K562 (cell line): ENCODE data around the gene MMP15. TPM values are rescaled to one million over a fixed set of nuclear protein-coding genes. Genes with fewer than 3 reads are reported as not detected.
A peak's percentile ranks its signal among the peaks of the same experiment; 100 is the strongest.

Experiments used
- ARID4B ChIP-seq: sonication (generic); formaldehyde crosslinking; IDR thresholded peaks from 2 replicates; pipeline ENCODE4 v1.8.0; 2022; ENCODE audit warnings: mild to moderate bottlenecking, missing genetic modification reagents
- DMBX1 ChIP-seq: fragments of 250-450 bp; sonication (Bioruptor Pico); IDR thresholded peaks from 2 replicates; pipeline ENCODE4 v1.8.0; 2022; ENCODE audit warnings: inconsistent platforms, mild to moderate bottlenecking, moderate library complexity, borderline replicate concordance
- FOXM1 ChIP-seq, 2 experiments: fragments of 450-650 bp in 1 of 2; sonication (generic) in 1 of 2; formaldehyde crosslinking in 1 of 2; IDR thresholded peaks; 2 replicates each; pipeline versions ENCODE4 v1.6.1 to v1.9.0; 2017 to 2022; ENCODE audit warnings: low read depth in 2 of 2, mild to moderate bottlenecking in 2 of 2, missing genetic modification reagents in 1 of 2, moderate library complexity in 1 of 2
- GABPB1 ChIP-seq: sonication (generic); formaldehyde crosslinking; IDR thresholded peaks from 2 replicates; pipeline ENCODE4 v1.8.0; 2022; ENCODE audit warnings: mild to moderate bottlenecking, missing genetic modification reagents
- GATA2 ChIP-seq: sonication (generic); formaldehyde crosslinking; IDR thresholded peaks from 2 replicates; pipeline ENCODE4 v1.4.0; 2020; ENCODE audit warnings: mild to moderate bottlenecking, missing genetic modification reagents
- GTF2F1 ChIP-seq: IDR thresholded peaks from 2 replicates; pipeline ENCODE4 v1.6.1; 2011; ENCODE audit warnings: low read depth, low read length, improper control_type of control experiment
- IFI16 ChIP-seq: fragments of 250-450 bp; sonication (Bioruptor Pico); IDR thresholded peaks from 2 replicates; pipeline ENCODE4 v2.1.2; 2022; ENCODE audit warnings: mild to moderate bottlenecking, inconsistent platforms
- JUND ChIP-seq, 2 experiments: IDR thresholded peaks; 2 replicates in 1 of 2; 3 replicates in 1 of 2; pipeline ENCODE4 v1.6.1; 2011; ENCODE audit warnings: borderline replicate concordance in 2 of 2, low read depth in 2 of 2, low read length in 2 of 2, improper control_type of control experiment in 1 of 2, missing biosample characterization in 1 of 2, missing genetic modification characterization in 1 of 2, missing genetic modification reagents in 1 of 2
- MAFG ChIP-seq: fragments of 450-650 bp; conservative IDR thresholded peaks from 2 replicates; pipeline ENCODE4 v1.6.1; 2016; ENCODE audit warnings: missing genetic modification characterization, missing compliant biosample characterization
- MAFK ChIP-seq: IDR thresholded peaks from 2 replicates; pipeline ENCODE4 v1.6.1; 2011; ENCODE audit warnings: low read length, improper control_type of control experiment
- MTA1 ChIP-seq: fragments of 450-650 bp; IDR thresholded peaks from 2 replicates; pipeline ENCODE4 v1.6.1; 2017; ENCODE audit warnings: borderline replicate concordance
- NBN ChIP-seq: fragments of 450-650 bp; IDR thresholded peaks from 2 replicates; pipeline ENCODE4 v1.6.1; 2016; ENCODE audit warnings: low read depth, mild to moderate bottlenecking
- NCOR1 ChIP-seq: fragments of 450-650 bp; IDR thresholded peaks from 2 replicates; pipeline ENCODE4 v1.6.1; 2016; ENCODE audit warnings: mild to moderate bottlenecking, moderate library complexity
- NR2F6 ChIP-seq: fragments of 450-650 bp; formaldehyde crosslinking; IDR thresholded peaks from 2 replicates; pipeline ENCODE4 v1.4.0; 2020; ENCODE audit warnings: mild to moderate bottlenecking
- PML ChIP-seq: IDR thresholded peaks from 2 replicates; pipeline ENCODE4 v1.6.1; 2012; ENCODE audit warnings: low read length, inconsistent platforms
- PPARD ChIP-seq: fragments of 250-450 bp; sonication (Bioruptor Pico); IDR thresholded peaks from 2 replicates; pipeline ENCODE4 v1.8.0; 2022; ENCODE audit warnings: inconsistent platforms, mild to moderate bottlenecking, moderate library complexity
- SMARCE1 ChIP-seq: fragments of 450-650 bp; IDR thresholded peaks from 2 replicates; pipeline ENCODE4 v1.7.1; 2016; ENCODE audit warnings: mild to moderate bottlenecking
- TCF3 ChIP-seq: sonication (generic); formaldehyde crosslinking; IDR thresholded peaks from 2 replicates; pipeline ENCODE4 v1.4.0; 2020; ENCODE audit warnings: mild to moderate bottlenecking, missing genetic modification reagents
- YBX1 ChIP-seq: fragments of 450-650 bp; IDR thresholded peaks from 2 replicates; pipeline ENCODE4 v1.7.1; 2016; ENCODE audit warnings: mild to moderate bottlenecking
- ZKSCAN1 ChIP-seq: fragments of 150-350 bp; IDR thresholded peaks from 2 replicates; pipeline ENCODE4 v1.6.1; 2016; ENCODE audit warnings: low read depth, low read length
- ZNF253 ChIP-seq: fragments of 250-450 bp; sonication (Bioruptor Pico); conservative IDR thresholded peaks from 2 replicates; pipeline ENCODE4 v1.6.1; 2021; ENCODE audit warnings: mild to moderate bottlenecking
- ZNF324 ChIP-seq: fragments of 250-450 bp; sonication (Bioruptor Pico); IDR thresholded peaks from 2 replicates; pipeline ENCODE4 v1.4.0; 2020; ENCODE audit warnings: mild to moderate bottlenecking
- ZNF444 ChIP-seq: fragments of 250-450 bp; sonication (Bioruptor Pico); IDR thresholded peaks from 2 replicates; pipeline ENCODE4 v1.4.0; 2020; ENCODE audit warnings: mild to moderate bottlenecking, moderate library complexity
- polyA plus RNA-seq, 8 experiments: library from polyadenylated mRNA; depleted of rRNA in 4 of 8; stranded (reverse) in 5 of 8; unstranded in 3 of 8; fragments of >200 nt; fragmentation: Nextera tagmentation in 2 of 8; fragmentation: Illumina TruSeq in 1 of 8; extraction: Ambion mirVana in 2 of 8; extraction: Trizol in 1 of 8; gene quantifications; 2 replicates each; pipeline versions ENCODE4 v1.2.1 to v1.2.3, GENCODE V29; 2011 to 2014; ENCODE audit warnings: inconsistent platforms in 1 of 8, missing spikeins in 1 of 8
- total RNA-seq, 7 experiments: library from RNA; depleted of rRNA in 6 of 7; stranded (reverse); fragments of >200 nt in 6 of 7; fragmentation: Illumina TruSeq in 2 of 7; extraction: Trizol in 2 of 7; gene quantifications; 2 replicates each; pipeline versions ENCODE4 v1.2.1 to v1.2.3, GENCODE V29; 2011 to 2021; ENCODE audit warnings: low replicate concordance in 1 of 7
- TF ChIP-seq, protein P1 (sequence below): fragments of 450-650 bp; IDR thresholded peaks from 2 replicates; pipeline ENCODE4 v1.6.1; 2016; ENCODE audit warnings: antibody characterized with exemption

Gene MMP15
- total and polyA plus RNA-seq, 9 of the 15 experiments (the other 6 are each of a cell fraction or from before 2014, with no cell fraction given): 0.01 to 20.4 (median 5.5) TPM

DNA sequence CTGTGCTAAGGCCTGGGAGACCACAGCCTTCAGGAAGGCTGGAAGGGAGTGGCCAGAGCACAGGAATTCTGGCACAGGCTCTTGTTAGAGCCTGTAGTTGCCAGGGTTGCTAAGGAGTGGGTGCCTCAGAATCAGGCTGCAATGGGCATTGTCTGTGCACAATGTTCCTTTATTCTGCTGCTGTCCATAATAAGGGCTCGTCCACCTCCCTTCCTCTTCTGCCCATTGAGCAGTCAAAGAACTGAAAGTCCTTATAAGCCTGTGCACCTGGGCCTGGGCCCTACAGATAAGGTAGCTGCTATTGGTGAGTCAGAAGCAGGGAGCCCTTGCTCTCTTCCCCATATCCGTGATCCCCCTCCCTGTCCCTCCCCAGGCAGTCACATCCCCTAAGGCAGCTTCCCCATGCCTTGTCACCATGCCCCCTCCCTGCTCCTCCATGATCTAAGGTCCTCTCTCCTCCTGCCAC is 49.2 kb upstream of the MMP15 start (continued):
- TF ChIP-seq GTF2F1: no peak; the same call in 1 of the 2 replicates
- TF ChIP-seq, protein P1, sequence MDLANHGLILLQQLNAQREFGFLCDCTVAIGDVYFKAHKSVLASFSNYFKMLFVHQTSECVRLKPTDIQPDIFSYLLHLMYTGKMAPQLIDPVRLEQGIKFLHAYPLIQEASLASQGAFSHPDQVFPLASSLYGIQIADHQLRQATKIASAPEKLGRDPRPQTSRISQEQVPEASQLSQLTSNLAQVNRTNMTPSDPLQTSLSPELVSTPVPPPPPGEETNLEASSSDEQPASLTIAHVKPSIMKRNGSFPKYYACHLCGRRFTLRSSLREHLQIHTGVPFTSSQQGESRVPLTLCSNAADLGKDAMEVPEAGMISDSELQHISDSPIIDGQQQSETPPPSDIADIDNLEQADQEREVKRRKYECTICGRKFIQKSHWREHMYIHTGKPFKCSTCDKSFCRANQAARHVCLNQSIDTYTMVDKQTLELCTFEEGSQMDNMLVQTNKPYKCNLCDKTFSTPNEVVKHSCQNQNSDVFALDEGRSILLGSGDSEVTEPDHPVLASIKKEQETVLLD: peak; percentile 81
- peak; percentile 66; the same call in 1 of the 2 replicates for TF ChIP-seq NBN
- peak; percentile 83; the same call in 1 of the 2 replicates for TF ChIP-seq MTA1
- TF ChIP-seq PPARD (CRISPR knock-in tag): no peak
- no peak for TF ChIP-seq DMBX1 (CRISPR knock-in tag)
- TF ChIP-seq NR2F6 (CRISPR knock-in tag): no peak
- TF ChIP-seq SMARCE1: peak; percentile 99
- peak; percentile 93 for TF ChIP-seq PML
- no peak for TF ChIP-seq YBX1
- TF ChIP-seq TCF3 (CRISPR knock-in tag): peak; percentile 98
- peak; percentile 87 for TF ChIP-seq FOXM1 (IDR thresholded peaks at IDR 0.05; ENCODE audit: low read depth)
- TF ChIP-seq FOXM1 (CRISPR knock-in tag; IDR thresholded peaks at IDR 0.05; ENCODE audit: low read depth): no peak
- peak; percentile 92 for TF ChIP-seq NCOR1
- TF ChIP-seq ARID4B (CRISPR knock-in tag): no peak
- TF ChIP-seq GABPB1 (CRISPR knock-in tag): 0 out of 2 replicates have a peak, but pooled peaks have one; percentile 16
- TF ChIP-seq GATA2 (CRISPR knock-in tag): peak; percentile 94
- TF ChIP-seq MAFK: peak; percentile 32; the same call in 1 of the 2 replicates
- TF ChIP-seq ZNF253 (CRISPR knock-in tag): no peak
- no peak for TF ChIP-seq ZNF324 (CRISPR knock-in tag)
- no peak for TF ChIP-seq ZNF444
- TF ChIP-seq MAFG (tag): 0 out of 2 replicates have a peak, but pooled peaks have one; percentile 10
- TF ChIP-seq JUND (IDR thresholded peaks at IDR 0.05; ENCODE audit: borderline replicate concordance, low read depth, low read length): peak; percentile 97
- peak; percentile 91; the same call in 2 of the 3 replicates for TF ChIP-seq JUND (tag; IDR thresholded peaks at IDR 0.05; ENCODE audit: borderline replicate concordance, low read depth, low read length)
- peak; percentile 69; the same call in 1 of the 2 replicates for TF ChIP-seq ZKSCAN1
- no peak for TF ChIP-seq IFI16
